Hematopoietic multipotent progenitor cell treated with erythropoietin and hydrocortisone succinate and interleukin-3 and kit ligand, for 4 days (in vitro differentiated cells): ENCODE measurements around the gene DLEC1.
A peak's percentile ranks its signal among the peaks of the same experiment; 100 is the strongest.
"Not testable (repeated sequence)": the region's sequence is repeated elsewhere in the genome, so short reads cannot be mapped to it uniquely, and the experiment has no call there.

Experiments
- DNase-seq: peaks from one replicate; pipeline ENCODE4 v3.0.0-alpha.2; 2015

The DLEC1 gene

DNA sequence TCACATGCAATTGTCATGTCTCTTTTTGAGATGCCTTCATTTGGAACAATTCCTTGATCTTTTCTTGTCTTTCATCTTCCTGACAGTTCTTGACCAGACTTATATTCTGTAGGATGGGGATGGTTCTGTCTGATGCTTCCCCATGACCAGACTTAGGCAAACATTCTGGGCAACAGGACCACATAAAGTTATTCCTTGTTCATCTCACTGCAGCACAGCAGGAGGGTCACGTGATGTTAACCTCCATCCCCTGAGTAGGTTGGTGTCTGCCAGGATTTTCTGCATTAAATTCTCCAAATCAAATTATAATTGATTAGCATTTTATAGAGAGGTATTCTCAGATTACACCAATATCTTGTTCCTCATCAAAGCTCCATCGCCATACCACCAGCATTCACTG lies 7.8 kb downstream of the DLEC1 start:
- no peak for DNase-seq

DNA sequence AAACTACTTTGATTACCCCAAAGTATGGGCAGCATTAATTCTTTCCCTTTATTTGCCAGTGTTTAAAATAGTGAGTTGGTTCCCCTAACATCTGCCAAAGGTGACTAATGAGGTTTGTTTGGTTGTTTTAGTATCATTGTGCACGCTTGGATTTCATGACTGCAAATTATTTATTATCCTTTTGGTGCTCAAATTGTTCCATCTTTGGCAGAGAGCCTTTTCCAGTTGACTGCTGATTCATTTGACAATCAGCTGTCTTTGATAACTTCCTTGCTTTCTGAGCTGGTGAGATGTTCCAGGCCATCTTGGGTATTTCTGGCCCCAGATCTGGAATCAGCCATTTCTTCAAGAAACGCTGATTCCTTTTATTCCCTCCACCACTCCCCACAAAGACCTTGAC lies 8.9 kb downstream of the DLEC1 start:
- DNase-seq, result no peak

DNA sequence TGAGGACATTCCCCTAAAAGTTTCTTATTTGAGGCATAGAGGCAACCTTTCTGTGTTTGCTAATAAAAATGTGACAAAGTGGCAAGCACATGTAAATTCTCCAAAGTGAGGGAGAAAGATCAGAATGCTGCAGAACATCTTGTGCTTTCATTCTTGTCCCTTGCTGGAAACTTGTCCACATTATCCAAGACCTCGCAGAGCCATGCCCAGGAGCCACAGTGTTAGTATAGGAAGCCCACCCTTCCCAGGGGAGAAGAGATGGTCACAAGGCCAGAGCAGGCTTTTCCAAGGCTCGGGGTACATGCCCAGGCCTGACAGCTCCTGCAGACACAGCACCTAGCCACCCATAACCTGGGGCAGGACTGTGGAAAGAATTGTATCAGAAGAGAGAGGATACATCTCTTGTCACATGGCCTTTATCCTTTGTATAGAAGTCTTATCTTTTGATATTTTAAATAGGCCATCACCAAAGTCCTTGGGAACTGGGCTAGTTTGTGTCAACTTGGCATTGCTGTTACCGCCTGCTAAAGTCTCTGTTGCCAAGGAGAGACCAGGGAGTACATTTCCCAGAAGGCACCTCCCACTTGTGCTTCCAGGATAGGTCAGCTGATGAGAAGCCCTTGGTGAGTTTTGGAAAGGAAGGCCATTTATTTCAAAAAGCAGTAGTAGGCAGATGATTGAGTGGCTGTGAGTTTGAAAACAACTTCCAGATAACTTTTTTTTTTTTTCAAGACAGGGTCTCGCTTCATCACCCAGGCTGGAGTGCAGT lies 10.5 kb downstream of the DLEC1 start:
- no peak for DNase-seq

DNA sequence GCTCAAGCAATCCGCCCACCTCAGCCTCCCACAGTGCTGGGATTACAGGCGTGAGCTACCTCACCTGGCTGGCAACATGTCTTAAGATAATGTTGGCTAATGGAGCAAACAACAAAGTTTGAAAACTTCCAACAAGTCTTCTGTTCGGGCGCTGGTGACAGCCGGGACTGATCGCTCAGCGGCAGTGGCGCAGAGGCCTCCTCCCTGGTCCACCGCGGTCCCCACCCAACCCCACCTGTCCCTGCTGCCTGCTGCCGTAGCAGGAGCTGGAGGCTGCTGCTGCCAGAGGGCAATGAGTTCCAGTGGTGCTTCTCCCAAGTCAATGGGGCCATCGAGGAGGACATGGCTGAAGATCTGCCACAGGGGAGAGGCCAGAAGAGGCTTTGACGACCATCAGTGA lies 12.1 kb downstream of the DLEC1 start:
- no peak for DNase-seq

DNA sequence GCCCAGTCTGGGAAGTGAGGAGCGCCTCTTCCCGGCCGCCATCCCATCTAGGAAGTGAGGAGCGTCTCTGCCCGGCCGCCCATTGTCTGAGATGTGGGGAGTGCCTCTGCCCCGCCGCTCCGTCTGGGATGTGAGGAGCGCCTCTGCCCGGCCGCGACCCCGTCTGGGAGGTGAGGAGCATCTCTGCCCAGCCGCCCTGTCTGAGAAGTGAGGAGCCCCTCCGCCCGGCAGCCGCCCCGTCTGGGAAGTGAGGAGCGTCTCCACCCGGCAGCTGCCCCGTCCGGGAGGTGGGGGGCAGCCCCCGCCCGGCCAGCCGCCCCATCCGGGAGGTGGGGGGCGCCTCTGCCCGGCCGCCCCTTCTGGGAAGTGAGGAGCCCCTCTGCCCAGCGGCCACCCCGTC lies 14.3 kb downstream of the DLEC1 start:
- not testable (repeated sequence) for DNase-seq

DNA sequence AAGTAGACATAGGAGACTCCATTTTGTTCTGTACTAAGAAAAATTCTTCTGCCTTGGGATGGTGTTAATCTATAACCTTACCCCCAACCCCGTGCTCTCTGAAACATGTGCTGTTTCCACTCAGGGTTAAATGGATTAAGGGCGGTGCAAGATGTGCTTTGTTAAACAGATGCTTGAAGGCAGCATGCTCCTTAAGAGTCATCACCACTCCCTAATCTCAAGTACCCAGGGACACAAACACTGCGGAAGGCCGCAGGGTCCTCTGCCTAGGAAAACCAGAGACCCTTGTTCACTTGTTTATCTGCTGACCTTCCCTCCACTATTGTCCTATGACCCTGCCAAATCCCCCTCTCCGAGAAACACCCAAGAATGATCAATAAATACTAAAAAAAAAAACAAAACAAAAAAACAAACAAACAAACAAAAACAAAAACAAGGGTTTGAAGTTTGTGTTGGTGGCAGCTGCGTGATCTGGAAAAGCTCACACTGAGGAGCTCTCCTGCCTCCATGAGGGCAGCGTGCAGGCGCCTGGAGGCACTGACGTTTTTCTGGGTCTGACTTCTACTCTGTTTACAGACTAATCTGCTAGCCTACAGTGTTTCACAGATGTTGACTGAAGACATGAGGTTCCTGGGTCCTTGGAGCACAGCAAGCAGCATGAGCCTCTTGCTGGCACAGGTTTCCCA lies 14.9 kb downstream of the DLEC1 start:
- not testable (repeated sequence) for DNase-seq

DNA sequence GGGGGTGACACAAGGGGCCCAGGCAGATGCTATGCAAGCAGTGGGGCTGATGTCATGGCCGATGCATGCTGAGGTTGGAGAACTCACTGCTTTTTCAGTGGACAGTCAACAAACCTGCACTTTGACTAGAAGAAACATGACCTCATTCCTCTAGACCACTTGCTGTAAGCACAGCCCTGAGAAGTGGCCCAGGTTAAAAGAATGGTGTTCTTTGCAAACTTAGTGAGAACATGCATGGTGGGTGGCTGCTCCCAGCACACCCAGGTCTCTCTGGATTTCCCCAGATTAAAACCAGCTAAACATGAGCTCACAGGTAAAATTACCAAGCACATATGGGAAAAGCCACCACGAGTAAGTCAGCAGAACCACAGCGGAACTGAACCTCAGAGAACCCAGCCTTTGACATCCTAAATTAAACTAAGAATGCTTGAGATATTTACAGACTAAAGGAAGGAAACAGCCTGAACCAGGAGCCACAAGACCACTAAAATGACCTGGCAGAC lies 15.5 kb downstream of the DLEC1 start:
- no peak for DNase-seq

DNA sequence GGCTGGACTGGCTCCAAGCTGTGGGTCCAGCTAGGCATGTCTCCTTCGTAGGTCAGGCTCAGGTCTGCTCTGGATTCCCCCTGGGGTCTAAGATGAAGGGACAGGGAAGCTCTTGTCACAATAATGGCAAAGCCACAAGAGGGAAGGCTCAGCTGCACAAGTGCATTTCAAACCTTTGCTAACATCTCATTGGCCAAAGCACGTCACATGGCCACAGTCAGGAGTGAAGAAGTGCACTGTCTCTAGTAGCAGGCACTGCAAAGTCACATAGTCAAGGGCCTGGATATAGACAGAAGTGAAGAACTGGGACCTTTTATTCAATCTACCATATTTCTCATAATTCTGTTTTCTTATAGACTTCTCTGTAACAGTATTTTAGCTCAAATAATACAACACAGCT lies 20.1 kb downstream of the DLEC1 start:
- no peak for DNase-seq

DNA sequence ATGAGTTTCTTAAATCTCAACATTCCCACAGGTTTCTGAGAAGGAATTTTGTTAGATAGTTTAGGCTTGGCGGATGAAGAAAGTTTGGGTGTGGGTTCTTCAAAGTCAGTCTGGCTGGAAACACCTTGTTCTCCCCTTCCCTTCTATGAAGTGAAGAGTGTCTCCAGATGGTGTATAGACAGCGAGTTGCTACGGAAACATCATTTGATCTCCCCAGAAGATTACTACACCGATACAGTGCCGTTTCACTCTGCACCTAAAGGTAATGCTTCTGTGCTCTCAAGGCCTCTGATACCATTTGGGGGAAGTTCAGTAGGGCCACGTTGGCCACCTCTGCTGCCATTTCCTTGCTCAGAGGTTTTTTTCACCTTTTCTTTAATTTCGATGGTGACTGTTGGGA lies 20.6 kb downstream of the DLEC1 start:
- no peak for DNase-seq

DNA sequence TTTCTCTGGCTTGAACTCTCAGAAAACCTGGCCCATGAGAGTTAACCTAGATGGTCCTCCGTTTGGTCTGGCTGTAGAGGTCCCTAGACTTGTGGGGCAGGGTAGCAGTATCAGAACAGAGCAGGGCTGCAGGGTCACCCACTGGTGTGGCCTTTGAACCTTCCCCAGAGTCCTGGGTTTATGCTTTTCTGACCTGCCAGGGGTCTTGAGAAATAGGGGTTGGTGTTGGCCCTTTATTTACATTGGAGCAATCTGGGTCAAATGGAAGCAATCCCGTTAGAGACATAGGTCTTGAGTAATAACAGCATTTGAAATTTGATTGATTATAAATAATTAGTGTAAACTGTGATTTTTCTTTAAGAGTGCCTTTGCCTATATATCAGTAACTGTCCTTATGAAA lies 23.8 kb downstream of the DLEC1 start:
- DNase-seq, result no peak

DNA sequence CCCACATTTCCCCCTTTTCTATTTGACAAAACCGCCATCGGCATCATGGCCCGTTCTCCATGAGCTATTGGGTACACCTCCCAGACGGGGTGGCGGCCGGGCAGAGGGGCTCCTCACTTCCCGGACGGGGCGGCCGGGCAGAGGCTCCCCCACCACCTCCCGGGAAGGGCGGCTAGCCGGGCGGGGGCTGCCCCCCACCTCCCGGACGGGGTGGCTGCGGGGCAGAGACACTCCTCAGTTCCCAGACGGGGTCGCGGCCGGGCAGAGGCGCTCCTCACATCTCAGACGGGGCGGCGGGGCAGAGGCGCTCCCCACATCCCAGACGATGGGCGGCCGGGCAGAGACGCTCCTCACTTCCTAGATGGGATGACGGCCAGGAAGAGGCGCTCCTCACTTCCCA lies 25.4 kb downstream of the DLEC1 start:
- not testable (repeated sequence) for DNase-seq

DNA sequence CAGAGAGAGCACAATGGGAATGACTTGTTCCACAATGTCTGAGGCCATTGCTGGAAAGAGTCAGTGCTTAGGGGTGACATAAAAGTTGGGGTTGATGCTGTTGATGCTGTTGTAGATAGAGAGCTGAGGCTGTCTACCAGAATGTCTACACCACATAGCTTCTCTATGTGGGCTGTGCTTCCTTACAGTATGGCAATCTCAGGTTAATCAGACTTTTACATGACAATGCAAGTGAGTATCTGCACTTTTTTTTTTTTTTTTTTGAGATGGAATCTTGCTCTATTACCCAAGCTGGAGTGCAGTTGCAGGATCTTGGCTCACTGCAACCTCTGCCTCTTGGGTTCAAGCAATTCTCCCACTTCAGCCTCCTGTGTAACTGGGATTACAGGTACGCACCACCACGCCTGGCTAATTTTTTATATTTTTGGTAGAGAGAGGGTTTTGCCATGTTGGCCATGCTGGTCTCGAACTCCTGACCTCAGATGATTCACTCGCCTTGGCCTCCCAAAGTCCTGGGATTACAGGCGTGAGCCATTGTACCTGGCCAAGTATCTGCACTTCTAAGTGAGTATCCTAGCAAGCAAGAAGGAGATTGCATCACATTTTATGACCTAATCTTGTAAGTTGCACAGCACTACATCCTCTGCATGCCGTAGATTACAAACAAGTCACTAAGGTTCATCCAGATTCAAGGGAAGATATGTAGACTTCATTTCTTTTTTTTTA lies 28.7 kb downstream of the DLEC1 start:
- DNase-seq, result peak; percentile 41

DNA sequence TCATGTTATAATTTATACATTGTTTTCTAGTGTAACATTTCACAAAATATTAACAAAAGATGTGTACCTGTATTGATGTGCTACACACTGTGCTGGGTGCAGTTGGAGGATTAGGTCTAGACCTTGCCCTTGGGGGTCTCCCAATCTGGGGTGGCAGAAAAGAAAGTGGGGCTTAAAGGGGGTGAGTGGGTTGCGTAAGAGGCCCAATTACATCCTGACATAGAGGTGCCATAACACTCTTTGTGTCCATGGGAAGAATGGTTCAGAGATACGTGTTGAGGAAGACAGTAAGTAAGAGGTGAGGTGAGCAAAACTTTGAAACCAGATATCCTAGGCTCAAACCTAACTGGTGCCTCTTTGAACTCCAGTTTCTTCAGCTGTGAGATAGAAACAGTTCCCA lies 31.0 kb downstream of the DLEC1 start:
- DNase-seq, result no peak

DNA sequence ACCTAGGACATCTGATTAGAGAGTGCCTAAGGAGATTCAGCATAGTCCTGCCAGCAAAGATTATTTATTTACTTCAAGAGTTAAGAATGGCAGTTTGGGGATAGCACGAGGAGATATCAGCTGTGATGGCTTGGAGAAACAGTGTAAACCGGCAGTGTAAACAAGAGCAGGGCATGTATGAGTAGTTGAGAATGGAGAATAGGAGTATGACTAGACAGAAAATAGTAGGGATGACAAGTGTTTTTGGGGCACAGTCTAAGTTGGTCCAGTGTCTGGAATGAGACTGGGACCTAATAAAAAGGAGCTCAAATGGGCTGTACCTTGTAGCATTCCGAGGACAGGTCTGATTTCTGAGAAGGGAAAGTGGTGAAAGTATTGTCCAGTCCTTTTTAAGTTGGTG lies 38.1 kb downstream of the DLEC1 start:
- not testable (repeated sequence) for DNase-seq

DNA sequence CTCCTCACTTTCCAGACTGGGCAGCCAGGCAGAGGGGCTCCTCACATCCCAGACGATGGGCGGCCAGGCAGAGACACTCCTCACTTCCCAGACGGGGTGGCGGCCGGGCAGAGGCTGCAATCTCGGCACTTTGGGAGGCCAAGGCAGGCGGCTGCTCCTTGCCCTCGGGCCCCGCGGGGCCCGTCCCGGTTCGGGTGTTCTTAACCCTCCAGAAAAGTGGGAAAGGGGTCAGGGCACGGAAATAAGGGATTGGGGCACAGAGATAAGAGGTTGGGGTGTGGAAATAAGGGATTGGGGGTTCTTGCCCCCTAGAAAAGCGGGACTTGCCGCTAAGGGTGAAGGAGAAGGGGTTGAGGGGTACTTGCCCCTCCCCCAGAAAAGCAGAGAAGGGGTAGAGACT lies 43.3 kb downstream of the DLEC1 start:
- not testable (repeated sequence) for DNase-seq

DNA sequence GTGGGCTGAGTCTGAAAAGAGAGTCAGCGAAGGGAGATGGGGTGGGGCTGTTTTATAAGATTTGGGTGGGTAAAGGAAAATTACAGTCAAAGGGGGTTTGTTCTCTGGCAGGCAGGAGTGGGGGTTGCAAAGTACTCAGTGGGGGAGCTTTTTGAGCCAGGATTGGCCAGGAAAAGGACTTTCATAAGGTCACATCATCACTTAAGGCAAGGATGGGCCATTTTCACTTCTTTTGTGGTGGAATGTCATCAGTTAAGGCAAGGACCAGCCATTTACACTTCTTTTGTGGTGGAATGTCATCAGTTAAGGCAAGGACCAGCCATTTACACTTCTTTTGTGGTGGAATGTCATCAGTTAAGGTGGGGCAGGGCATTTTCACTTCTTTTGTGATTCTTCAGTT lies 44.2 kb downstream of the DLEC1 start:
- not testable (repeated sequence) for DNase-seq

DNA sequence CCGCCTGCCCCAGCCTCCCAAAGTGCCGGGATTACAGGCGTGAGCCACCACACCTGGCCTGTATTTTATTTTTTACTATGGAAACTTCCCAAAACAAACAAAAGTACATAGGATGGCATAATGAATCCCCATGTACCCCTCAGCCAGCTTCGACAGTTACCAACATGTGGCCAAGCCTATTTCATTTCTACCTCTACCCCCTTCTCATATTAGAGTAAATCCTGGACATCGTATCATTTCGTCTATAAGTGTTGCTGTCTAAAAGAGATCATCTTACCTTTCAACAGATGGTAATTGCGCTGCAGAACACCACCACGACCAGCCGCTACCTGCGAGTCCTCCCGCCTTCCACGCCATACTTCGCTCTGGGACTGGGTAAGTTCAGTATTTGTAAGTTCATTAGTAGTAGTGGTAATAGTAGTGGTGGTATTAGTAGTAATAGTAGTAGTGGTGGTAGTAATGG lies 44.9 kb downstream of the DLEC1 start:
- DNase-seq, result peak; percentile 38

DNA sequence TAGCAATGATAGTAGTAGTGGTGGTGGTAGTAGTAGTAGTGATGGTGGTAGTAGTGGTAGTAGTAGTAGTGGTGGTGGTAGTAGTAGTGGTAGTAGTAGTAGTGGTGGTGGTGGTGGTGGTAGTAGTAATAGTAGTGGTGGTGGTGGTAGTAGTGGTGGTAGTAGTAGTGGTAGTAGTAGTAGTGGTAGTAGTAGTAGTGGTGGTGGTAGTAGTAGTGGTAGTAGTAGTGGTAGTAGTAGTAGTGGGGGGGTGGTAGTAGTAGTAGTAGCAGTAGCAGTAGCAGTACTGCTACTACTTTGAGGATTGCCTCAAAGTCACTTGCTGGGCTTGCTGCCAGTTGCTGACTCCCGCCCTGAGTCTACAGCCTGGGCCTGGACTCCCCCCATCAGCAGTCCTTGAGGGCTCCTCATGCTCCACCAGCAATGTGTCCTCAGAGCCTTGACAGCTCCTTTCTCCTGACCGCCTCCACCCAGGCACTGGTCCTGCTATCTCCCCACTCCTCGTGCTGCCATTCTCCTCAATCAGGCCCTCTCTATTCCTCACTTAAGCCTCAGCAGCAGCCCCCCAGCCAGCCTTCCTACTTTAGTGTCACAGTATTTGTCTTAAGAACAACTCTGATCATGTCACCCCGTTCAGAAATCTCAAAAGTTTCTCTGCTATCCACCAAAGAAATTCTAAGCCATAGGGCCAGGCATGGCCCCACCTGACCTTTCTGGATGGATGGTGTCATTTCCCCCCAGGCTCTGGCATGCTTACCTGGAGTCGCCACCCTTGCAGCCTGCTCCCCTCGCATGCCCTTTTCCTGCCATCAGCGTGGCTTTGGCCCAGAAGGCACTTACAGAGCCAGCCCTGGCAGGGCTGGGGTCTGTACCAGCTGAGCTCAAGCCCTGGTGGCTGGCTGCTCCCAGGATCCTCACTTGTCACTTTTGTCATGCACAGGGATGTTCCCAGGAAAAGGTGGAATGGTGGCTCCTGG lies 45.6 kb downstream of the DLEC1 start:
- DNase-seq, result peak; percentile 84

DNA sequence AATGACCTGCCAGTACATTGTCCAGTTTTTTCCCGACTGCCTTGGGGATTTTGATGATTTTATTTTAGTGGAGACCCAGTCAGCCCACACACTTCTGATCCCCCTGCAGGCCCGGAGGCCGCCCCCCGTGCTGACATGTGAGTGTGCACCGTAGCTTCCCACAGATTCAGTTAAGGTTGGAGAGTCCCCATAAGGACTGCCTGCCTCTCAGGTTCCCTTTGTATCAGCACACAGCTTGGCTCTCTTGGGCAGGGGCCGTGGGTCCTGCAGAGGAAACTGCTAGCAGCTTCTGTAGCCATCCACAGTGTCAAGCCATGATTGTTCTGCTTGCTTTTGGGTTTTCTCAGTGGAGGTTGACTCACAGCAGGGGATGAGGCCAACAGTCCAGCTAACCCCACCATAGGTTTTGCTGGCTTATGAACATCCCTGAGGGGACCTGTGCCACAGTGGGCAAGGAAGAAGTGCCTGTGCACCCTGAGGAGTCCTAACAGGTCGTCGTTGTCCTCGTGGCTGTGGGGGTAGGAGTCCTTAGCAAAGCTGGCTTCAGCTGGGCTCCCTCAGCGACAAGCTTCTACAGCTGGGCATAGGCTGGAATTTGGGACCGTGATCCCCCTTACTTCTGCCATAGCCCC lies 46.4 kb downstream of the DLEC1 start:
- DNase-seq, result no peak

DNA sequence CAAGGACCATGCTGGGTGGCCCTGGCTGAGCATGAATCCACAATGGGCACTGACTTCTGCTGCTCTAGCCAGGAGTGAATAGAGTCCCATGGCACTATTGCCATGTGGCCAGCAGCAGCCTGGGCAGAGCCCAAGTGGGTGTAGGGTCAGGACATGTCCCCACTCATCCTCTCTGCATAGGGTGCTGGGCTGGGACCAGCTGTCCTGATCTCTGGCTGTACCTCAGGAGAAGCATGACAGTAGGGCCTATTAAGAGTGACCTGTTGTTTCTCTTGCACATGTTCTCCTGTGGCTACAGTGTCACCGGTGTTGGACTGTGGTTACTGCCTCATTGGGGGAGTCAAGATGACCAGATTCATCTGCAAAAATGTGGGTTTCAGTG lies 46.9 kb downstream of the DLEC1 start:
- DNase-seq, result no peak

DNA sequence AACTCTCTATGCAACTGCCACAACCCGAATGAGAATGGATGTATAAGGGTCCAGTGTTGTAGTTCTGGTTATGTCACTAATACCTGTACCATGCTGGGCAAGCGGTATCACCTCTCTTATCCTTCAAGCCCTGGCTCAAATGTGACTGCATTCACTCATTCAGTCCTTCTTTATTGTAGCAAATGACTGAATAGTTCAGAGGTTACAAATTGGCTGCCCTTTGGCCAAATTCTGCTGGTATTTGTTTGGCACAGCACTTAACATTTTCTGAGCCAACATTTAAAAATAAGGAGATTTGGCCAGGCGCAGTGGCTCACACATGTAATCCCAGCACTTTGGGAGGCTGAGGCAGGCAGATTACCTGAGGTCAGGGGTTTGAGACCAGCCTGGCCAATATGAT lies 47.5 kb downstream of the DLEC1 start:
- no peak for DNase-seq

DNA sequence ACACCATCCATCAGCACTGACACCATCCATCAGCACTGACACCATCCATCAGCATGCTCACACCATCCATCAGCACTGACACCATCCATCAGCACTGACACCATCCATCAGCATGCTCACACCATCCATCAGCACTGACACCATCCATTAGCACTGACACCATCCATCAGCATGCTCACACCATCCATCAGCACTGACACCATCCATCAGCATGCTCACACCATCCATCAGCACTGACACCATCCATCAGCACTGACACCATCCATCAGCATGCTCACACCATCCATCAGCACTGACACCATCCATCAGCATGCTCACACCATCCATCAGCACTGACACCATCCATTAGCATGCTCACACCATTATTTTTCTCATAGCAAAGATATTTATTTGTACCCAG lies 48.3 kb downstream of the DLEC1 start:
- not testable (repeated sequence) for DNase-seq
